CD14-positive monocyte (primary cell): ENCODE measurements around the gene ASIC2. TPM values are rescaled to one million over a fixed set of nuclear protein-coding genes. Genes with fewer than 3 reads are reported as not detected.

ENCODE experiments used
- DNase-seq, 3 donors: peaks; one replicate each; pipeline ENCODE4 v3.0.0-alpha.2; 2011 to 2022
- H2AFZ ChIP-seq: 2 replicates; pipeline ENCODE4 v1.6.0; 2012; ENCODE audit warnings: mild to moderate bottlenecking, low read depth, low read length, inconsistent platforms; ENCODE audit not compliant: insufficient read depth, poor library complexity, severe bottlenecking
- H3K27ac ChIP-seq, 2 donors: 1 replicate in 1 of 2; 2 replicates in 1 of 2; pipeline ENCODE4 v1.5.1; 2012 to 2013; ENCODE audit warnings: low read length in 2 of 2, control low read depth in 1 of 2, inconsistent platforms in 1 of 2, low read depth in 1 of 2, mild to moderate bottlenecking in 1 of 2
- H3K27me3 ChIP-seq, 2 donors: one replicate each; pipeline versions ENCODE4 v1.6.0 to v1.6.1; 2011 to 2013; ENCODE audit warnings: low read length in 2 of 2; ENCODE audit not compliant: control insufficient read depth in 2 of 2, insufficient read depth in 2 of 2
- H3K36me3 ChIP-seq, 2 donors: replicated peaks in 1 of 2; 1 replicate in 1 of 2; 2 replicates in 1 of 2; pipeline versions ENCODE4 v1.5.1 to v1.6.1; 2012 to 2013; ENCODE audit warnings: low read length in 2 of 2, control low read depth in 1 of 2, inconsistent platforms in 1 of 2, mild to moderate bottlenecking in 1 of 2; ENCODE audit not compliant: insufficient read depth in 2 of 2, control insufficient read depth in 1 of 2
- H3K4me1 ChIP-seq, 2 donors: 1 replicate in 1 of 2; 2 replicates in 1 of 2; pipeline versions ENCODE4 v1.5.1 to v1.6.1; 2012 to 2013; ENCODE audit warnings: low read length in 2 of 2, control low read depth in 1 of 2, inconsistent platforms in 1 of 2, mild to moderate bottlenecking in 1 of 2, moderate library complexity in 1 of 2; ENCODE audit not compliant: insufficient read depth in 2 of 2, control insufficient read depth in 1 of 2
- H3K4me2 ChIP-seq: replicated peaks from 2 replicates; pipeline ENCODE3; 2012; ENCODE audit warnings: low read length, moderate library complexity, mild to moderate bottlenecking; ENCODE audit not compliant: poor library complexity, severe bottlenecking; ENCODE audit errors: extremely low read depth
- H3K4me3 ChIP-seq, 3 experiments: fragments of 200-600 bp in 1 of 3; sonication (generic) in 1 of 3; replicated peaks in 1 of 3; 1 replicate in 2 of 3; 2 replicates in 1 of 3; pipeline ENCODE4 v1.5.1; 2011 to 2013; ENCODE audit warnings: low read length in 3 of 3, mild to moderate bottlenecking in 3 of 3, control low read depth in 2 of 3, low read depth in 2 of 3, inconsistent platforms in 1 of 3, moderate library complexity in 1 of 3
- H3K79me2 ChIP-seq: 2 replicates; pipeline ENCODE4 v1.6.0; 2012; ENCODE audit warnings: mild to moderate bottlenecking, control low read depth, inconsistent platforms, low read length, moderate library complexity; ENCODE audit not compliant: insufficient read depth
- H3K9ac ChIP-seq: 2 replicates; pipeline ENCODE4 v1.6.0; 2017; ENCODE audit warnings: low read length, mild to moderate bottlenecking; ENCODE audit not compliant: insufficient read depth, poor library complexity, severe bottlenecking
- H3K9me3 ChIP-seq, 2 donors: replicated peaks in 1 of 2; 1 replicate in 1 of 2; 2 replicates in 1 of 2; pipeline versions ENCODE4 v1.5.1 to v1.6.1; 2012 to 2013; ENCODE audit warnings: low read length in 2 of 2, control low read depth in 1 of 2; ENCODE audit not compliant: control insufficient read depth in 1 of 2, insufficient read depth in 1 of 2
- H4K20me1 ChIP-seq: 2 replicates; pipeline ENCODE4 v1.6.0; 2012; ENCODE audit warnings: mild to moderate bottlenecking, low read length, control low read depth, moderate library complexity; ENCODE audit not compliant: insufficient read depth
- H3K27ac Mint-ChIP-seq, 7 donors: one replicate each; pipeline ENCODE4 v1.8.0; 2020; ENCODE audit warnings: mild to moderate bottlenecking in 7 of 7, mixed read lengths in 7 of 7, moderate library complexity in 6 of 7, inconsistent platforms in 2 of 7
- H3K27me3 Mint-ChIP-seq, 3 donors: one replicate each; pipeline ENCODE4 v1.8.0; 2021 to 2022; ENCODE audit warnings: low read depth in 3 of 3, mild to moderate bottlenecking in 3 of 3, mixed read lengths in 3 of 3, moderate library complexity in 3 of 3, inconsistent platforms in 1 of 3
- H3K36me3 Mint-ChIP-seq, 2 donors: one replicate each; pipeline ENCODE4 v1.8.0; 2020; ENCODE audit warnings: mixed read lengths in 2 of 2, inconsistent platforms in 1 of 2, mild to moderate bottlenecking in 1 of 2
- H3K4me1 Mint-ChIP-seq: one replicate; pipeline ENCODE4 v1.8.0; 2020; ENCODE audit warnings: mild to moderate bottlenecking, mixed read lengths
- H3K4me3 Mint-ChIP-seq, 2 donors: one replicate each; pipeline ENCODE4 v1.8.0; 2020; ENCODE audit warnings: mild to moderate bottlenecking in 2 of 2, mixed read lengths in 2 of 2, moderate library complexity in 1 of 2
- H3K9me3 Mint-ChIP-seq, 7 donors: one replicate each; pipeline ENCODE4 v1.8.0; 2020 to 2022; ENCODE audit warnings: mixed read lengths in 7 of 7, mild to moderate bottlenecking in 6 of 7, moderate library complexity in 6 of 7, inconsistent platforms in 2 of 7
- CTCF ChIP-seq: fragments of 200-600 bp; IDR thresholded peaks from one replicate; pipeline ENCODE4 v1.8.0; 2022; ENCODE audit warnings: antibody characterized with exemption, mild to moderate bottlenecking
- WGBS: methylation state at CpG from one replicate; pipeline ENCODE4 v1.1.5; 2013; ENCODE audit warnings: missing lambda C conversion rate; ENCODE audit not compliant: insufficient coverage; 5-methylcytosine and 5-hydroxymethylcytosine counted together
- intact Hi-C, 2 donors: fragments of 100-400 bp; cut with micrococcal nuclease; formaldehyde crosslinking; loops; one replicate each; pipeline versions ENCODE4 v1.15.0 to v1.15.1; 2023
- polyA plus RNA-seq, 3 donors: library from polyadenylated mRNA; depleted of rRNA in 1 of 3; unstranded in 2 of 3; stranded (reverse) in 1 of 3; fragments of 300-500 nt in 2 of 3; fragments of >200 nt in 1 of 3; fragmentation: Illumina TruSeq in 2 of 3; gene quantifications; 1 replicate in 2 of 3; 2 replicates in 1 of 3; pipeline ENCODE4 v1.2.3, GENCODE V29; 2012 to 2021

The ASIC2 gene
- polyA plus RNA-seq, 3 donors, result not detected

DNA sequence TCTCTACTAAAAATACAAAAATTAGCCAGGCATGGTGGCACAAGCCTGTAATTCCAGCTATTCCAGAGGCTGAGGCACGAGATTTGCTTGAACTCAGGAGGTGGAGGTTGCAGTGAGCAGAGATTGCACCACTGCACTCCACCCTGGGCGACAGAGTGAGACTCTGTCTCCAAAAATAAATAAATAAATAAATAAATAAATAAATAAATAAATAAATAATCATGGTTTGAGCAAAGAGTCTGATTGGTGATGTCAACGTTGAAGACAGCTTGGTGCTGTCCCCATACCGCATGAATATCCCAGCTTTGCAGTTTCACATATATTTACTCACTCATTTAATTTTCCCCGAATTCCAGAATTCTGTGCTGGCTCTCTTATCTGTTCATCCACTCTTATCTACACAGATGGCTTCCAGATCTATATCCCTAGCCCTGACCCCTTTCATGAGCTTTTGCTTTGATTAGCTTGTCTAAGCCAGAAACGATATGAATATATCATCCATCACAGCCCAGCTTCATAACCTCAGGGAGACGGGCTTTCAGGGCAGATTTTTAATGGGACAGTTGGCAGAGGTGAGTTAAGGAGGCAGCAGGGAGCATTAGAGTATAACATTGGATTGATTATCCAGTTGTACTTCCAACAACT is 210.4 kb downstream of the ASIC2 start:
- no peak for DNase-seq
- Mint-ChIP-seq H3K27me3 (peaks cover 6 to 8% (median 7%) of the 10 kb centered on the region in 3 donors), H3K27ac (no peak overlapping the region), H3K9me3 (peaks cover 0 to 3% (median 0%) of the 10 kb centered on the region in 7 donors), H3K4me1 (no peaks in the 10 kb centered on the region), H3K36me3 (no peaks in the 10 kb centered on the region), H3K4me3 (no peak overlapping the region)
- WGBS, result 80% methylated on average over 3 of the region's 7 CpGs
- intact Hi-C loops, result no loop called here
- no peak for TF ChIP-seq CTCF
- Histone ChIP-seq H3K27ac (no peak overlapping the region), H4K20me1 (no peaks in the 10 kb centered on the region), H2AFZ (no peak overlapping the region), H3K9ac (no peak overlapping the region), H3K79me2 (no peaks in the 10 kb centered on the region), H3K4me3 (no peak overlapping the region), H3K4me1 (no peaks in the 10 kb centered on the region), H3K9me3 (no peaks in the 10 kb centered on the region), H3K4me2 (no peak overlapping the region), H3K27me3 (peaks cover 0 to 2% of the 10 kb centered on the region in 2 donors), H3K36me3 (no peaks in the 10 kb centered on the region)

DNA sequence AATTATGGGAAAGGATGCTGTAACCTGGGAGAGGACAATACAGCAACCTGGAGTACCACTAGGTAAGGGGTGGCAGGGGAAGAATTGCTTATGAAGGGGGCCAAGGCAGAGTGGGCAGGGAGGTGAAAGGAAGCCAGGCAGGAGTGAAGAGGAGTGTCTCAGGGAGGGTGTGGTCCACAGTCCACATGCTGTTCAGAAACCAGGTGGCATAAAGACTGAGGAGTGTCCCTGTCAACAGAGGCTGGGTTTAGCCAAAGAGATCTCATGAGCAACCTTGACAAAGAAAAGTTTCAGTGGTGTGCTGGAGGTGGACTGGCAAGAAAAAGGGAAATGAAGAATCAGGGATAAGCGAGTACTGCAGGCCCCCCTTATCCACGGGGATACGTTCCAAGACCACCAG is 213.0 kb downstream of the ASIC2 start:
- Mint-ChIP-seq H3K4me1 (no peaks in the 10 kb centered on the region), H3K36me3 (no peaks in the 10 kb centered on the region), H3K9me3 (peaks cover 0 to 1% (median 0%) of the 10 kb centered on the region in 7 donors), H3K27ac (no peak overlapping the region), H3K4me3 (no peak overlapping the region), H3K27me3 (peaks cover 7 to 12% (median 12%) of the 10 kb centered on the region in 3 donors)
- H2AFZ ChIP-seq, result no peak overlapping the region
- H3K27me3 ChIP-seq, result no peaks in the 10 kb centered on the region
- H3K27ac ChIP-seq, result no peak overlapping the region
- no peak overlapping the region for H3K4me2 ChIP-seq
- no CpG with 5 or more reads among the region's 3 CpGs for WGBS
- intact Hi-C loops, result no loop called here
- H4K20me1 ChIP-seq, result no peaks in the 10 kb centered on the region
- no peaks in the 10 kb centered on the region for H3K4me1 ChIP-seq
- H3K9me3 ChIP-seq, result no peaks in the 10 kb centered on the region
- H3K79me2 ChIP-seq, result no peaks in the 10 kb centered on the region
- no peaks in the 10 kb centered on the region for H3K36me3 ChIP-seq
- TF ChIP-seq CTCF, result no peak
- DNase-seq, result no peak
- H3K9ac ChIP-seq, result no peak overlapping the region
- no peak overlapping the region for H3K4me3 ChIP-seq
